ENCODE results near the gene SLC52A3. TPM values are rescaled to one million over a fixed set of nuclear protein-coding genes. Genes with fewer than 3 reads are reported as not detected.

Gene SLC52A3
- total and polyA plus RNA-seq, 4 donors = 0.06 to 0.08 (median 0.06) TPM; not detected in 1

DNA sequence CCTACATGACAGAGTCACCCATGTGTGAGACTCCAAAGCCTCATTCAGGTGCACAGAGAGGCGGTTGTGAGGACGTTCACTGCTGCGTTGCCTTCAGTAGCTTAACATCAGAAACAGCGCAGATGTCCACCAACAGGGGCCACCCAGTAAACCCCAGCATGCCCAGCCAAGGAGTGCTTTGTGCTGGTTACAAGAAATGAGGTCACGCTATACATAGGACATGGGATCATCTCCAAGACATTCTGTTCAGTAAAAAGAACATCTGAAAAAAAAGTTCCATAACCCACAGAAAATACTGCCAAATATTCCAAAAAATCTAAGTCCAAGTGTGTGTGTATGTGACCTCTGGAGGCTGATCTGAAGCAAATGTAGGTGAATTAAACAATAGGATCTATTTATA lies 16.0 kb downstream of the SLC52A3 start:
- Histone ChIP-seq H3K27me3 (ENCODE audit: control insufficient read depth in 4 of 4, insufficient read depth in 4 of 4, low read length in 3 of 4) (no peaks in the 10 kb centered on the region), H3K4me1 (ENCODE audit: control insufficient read depth in 4 of 4, insufficient read depth in 4 of 4, low read length in 3 of 4) (no peaks in the 10 kb centered on the region), H3K36me3 (ENCODE audit: control insufficient read depth in 4 of 4, insufficient read depth in 3 of 4, low read depth in 1 of 4, low read length in 3 of 4) (no peaks in the 10 kb centered on the region), H3K9ac (ENCODE audit: low read depth in 1 of 2, low read length in 2 of 2) (no peak overlapping the region), H3K27ac (ENCODE audit: low read depth in 1 of 2, low read length in 2 of 2) (no peak overlapping the region), H3K4me3 (ENCODE audit: low read depth in 1 of 3, low read length in 3 of 3) (no peak overlapping the region), H3K9me3 (ENCODE audit: control insufficient read depth in 4 of 4, low read length in 3 of 4) (no peaks in the 10 kb centered on the region)
- 82% methylated on average over 5 of the region's 5 CpGs for WGBS
- no peak for DNase-seq (ENCODE audit: low spot score)
- no peak for TF ChIP-seq ZBTB33 (IDR thresholded peaks at IDR 0.05)
- no peak for TF ChIP-seq HNF4G (IDR thresholded peaks at IDR 0.05)
- no peak for TF ChIP-seq CTCF (IDR thresholded peaks at IDR 0.05; ENCODE audit: low read depth, low read length, missing input control)
- no peak for TF ChIP-seq EGR1 (IDR thresholded peaks at IDR 0.05; ENCODE audit: low read depth in 2 of 2)
- TF ChIP-seq, protein P1, sequence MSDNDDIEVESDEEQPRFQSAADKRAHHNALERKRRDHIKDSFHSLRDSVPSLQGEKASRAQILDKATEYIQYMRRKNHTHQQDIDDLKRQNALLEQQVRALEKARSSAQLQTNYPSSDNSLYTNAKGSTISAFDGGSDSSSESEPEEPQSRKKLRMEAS (IDR thresholded peaks at IDR 0.05) = no peak
- TF ChIP-seq ATF3 (IDR thresholded peaks at IDR 0.05) = no peak
- TF ChIP-seq GABPA (IDR thresholded peaks at IDR 0.05 in 1 of 2, conservative IDR thresholded peaks at IDR 0.05 in 1 of 2) = no peak
- no peak for TF ChIP-seq SP1 (IDR thresholded peaks at IDR 0.05)
- TF ChIP-seq NR2F2 (IDR thresholded peaks at IDR 0.05) = no peak
- TF ChIP-seq, protein P2, sequence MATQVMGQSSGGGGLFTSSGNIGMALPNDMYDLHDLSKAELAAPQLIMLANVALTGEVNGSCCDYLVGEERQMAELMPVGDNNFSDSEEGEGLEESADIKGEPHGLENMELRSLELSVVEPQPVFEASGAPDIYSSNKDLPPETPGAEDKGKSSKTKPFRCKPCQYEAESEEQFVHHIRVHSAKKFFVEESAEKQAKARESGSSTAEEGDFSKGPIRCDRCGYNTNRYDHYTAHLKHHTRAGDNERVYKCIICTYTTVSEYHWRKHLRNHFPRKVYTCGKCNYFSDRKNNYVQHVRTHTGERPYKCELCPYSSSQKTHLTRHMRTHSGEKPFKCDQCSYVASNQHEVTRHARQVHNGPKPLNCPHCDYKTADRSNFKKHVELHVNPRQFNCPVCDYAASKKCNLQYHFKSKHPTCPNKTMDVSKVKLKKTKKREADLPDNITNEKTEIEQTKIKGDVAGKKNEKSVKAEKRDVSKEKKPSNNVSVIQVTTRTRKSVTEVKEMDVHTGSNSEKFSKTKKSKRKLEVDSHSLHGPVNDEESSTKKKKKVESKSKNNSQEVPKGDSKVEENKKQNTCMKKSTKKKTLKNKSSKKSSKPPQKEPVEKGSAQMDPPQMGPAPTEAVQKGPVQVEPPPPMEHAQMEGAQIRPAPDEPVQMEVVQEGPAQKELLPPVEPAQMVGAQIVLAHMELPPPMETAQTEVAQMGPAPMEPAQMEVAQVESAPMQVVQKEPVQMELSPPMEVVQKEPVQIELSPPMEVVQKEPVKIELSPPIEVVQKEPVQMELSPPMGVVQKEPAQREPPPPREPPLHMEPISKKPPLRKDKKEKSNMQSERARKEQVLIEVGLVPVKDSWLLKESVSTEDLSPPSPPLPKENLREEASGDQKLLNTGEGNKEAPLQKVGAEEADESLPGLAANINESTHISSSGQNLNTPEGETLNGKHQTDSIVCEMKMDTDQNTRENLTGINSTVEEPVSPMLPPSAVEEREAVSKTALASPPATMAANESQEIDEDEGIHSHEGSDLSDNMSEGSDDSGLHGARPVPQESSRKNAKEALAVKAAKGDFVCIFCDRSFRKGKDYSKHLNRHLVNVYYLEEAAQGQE (IDR thresholded peaks at IDR 0.05) = no peak
- no peak for TF ChIP-seq JUND (IDR thresholded peaks at IDR 0.05)
- TF ChIP-seq RXRA (IDR thresholded peaks at IDR 0.05) = no peak
- no peak for TF ChIP-seq YY1 (IDR thresholded peaks at IDR 0.05)
- TF ChIP-seq HNF4A (conservative IDR thresholded peaks at IDR 0.05) = no peak
- no peak for TF ChIP-seq FOXA2 (IDR thresholded peaks at IDR 0.05)

DNA sequence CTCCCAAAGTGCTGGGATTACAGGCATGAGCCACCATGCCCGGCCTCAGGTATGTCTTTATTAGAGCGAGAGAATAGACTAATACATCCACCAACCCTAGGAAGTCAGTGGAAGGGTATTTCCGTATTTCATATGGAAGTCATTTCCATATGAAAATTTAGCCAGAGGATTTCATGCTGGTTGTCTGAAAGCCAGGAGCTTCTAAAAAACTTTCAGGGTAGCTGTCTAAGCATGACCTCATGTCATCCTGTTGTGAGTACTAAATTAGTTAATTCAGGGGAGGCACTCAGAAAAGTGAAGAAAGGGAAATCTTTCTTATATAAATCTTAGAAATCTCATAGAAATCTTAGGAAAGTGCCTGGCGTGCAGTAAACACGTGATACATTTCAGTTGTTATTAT lies 16.5 kb downstream of the SLC52A3 start:
- WGBS = 75% methylated on average over 5 of the region's 5 CpGs

More for the DNA sequence above, 16.5 kb downstream of the SLC52A3 start:
- no peaks in the 10 kb centered on the region for H3K27me3 ChIP-seq (ENCODE audit: control insufficient read depth in 4 of 4, insufficient read depth in 4 of 4, low read length in 3 of 4)
- H3K4me1 ChIP-seq (ENCODE audit: control insufficient read depth in 4 of 4, insufficient read depth in 4 of 4, low read length in 3 of 4) = no peaks in the 10 kb centered on the region
- no peak overlapping the region for H3K9ac ChIP-seq (ENCODE audit: low read depth in 1 of 2, low read length in 2 of 2)
- no peak overlapping the region for H3K27ac ChIP-seq (ENCODE audit: low read depth in 1 of 2, low read length in 2 of 2)
- no peak for DNase-seq (ENCODE audit: low spot score)
- no peaks in the 10 kb centered on the region for H3K36me3 ChIP-seq (ENCODE audit: control insufficient read depth in 4 of 4, insufficient read depth in 3 of 4, low read depth in 1 of 4, low read length in 3 of 4)
- TF ChIP-seq FOXA2 (IDR thresholded peaks at IDR 0.05) (no peak), RAD21 (IDR thresholded peaks at IDR 0.05) (no peak), ATF3 (IDR thresholded peaks at IDR 0.05) (no peak), RXRA (IDR thresholded peaks at IDR 0.05) (no peak), TAF1 (conservative IDR thresholded peaks at IDR 0.05) (no peak), FOXA1 (IDR thresholded peaks at IDR 0.05) (no peak), JUND (IDR thresholded peaks at IDR 0.05) (no peak), HNF4A (conservative IDR thresholded peaks at IDR 0.05) (no peak), EGR1 (IDR thresholded peaks at IDR 0.05; ENCODE audit: low read depth in 2 of 2) (no peak)
- no peaks in the 10 kb centered on the region for H3K9me3 ChIP-seq (ENCODE audit: control insufficient read depth in 4 of 4, low read length in 3 of 4)
- H3K4me3 ChIP-seq (ENCODE audit: low read depth in 1 of 3, low read length in 3 of 3) = no peak overlapping the region
